Muscle of leg (tissue), 11 donors: ENCODE results near the gene SUFU. TPM values are rescaled to one million over a fixed set of nuclear protein-coding genes. Genes with fewer than 3 reads are reported as not detected.

Source experiments
- DNase-seq: peaks from one replicate; pipeline ENCODE4 v3.0.0; 2013
- H3K27ac ChIP-seq: one replicate; pipeline ENCODE4 v1.5.1; 2013; ENCODE audit warnings: mild to moderate bottlenecking, low read length, control low read depth
- H3K27me3 ChIP-seq: one replicate; pipeline ENCODE4 v1.6.1; 2013; ENCODE audit warnings: low read length; ENCODE audit not compliant: control insufficient read depth, insufficient read depth
- H3K36me3 ChIP-seq: one replicate; pipeline ENCODE4 v1.6.1; 2013; ENCODE audit warnings: low read length; ENCODE audit not compliant: control insufficient read depth, insufficient read depth
- H3K4me1 ChIP-seq: one replicate; pipeline ENCODE4 v1.6.1; 2013; ENCODE audit warnings: low read length; ENCODE audit not compliant: control insufficient read depth, insufficient read depth
- H3K4me3 ChIP-seq: one replicate; pipeline ENCODE4 v1.5.1; 2013; ENCODE audit warnings: low read length, control low read depth
- H3K9me3 ChIP-seq: replicated peaks from 2 replicates; pipeline ENCODE4 v1.6.1; 2013; ENCODE audit warnings: low read depth, low read length; ENCODE audit not compliant: control insufficient read depth
- WGBS: methylation state at CpG from one replicate; pipeline ENCODE4 v1.1.5; 2013; ENCODE audit warnings: missing lambda C conversion rate; ENCODE audit not compliant: insufficient coverage; 5-methylcytosine and 5-hydroxymethylcytosine counted together
- polyA plus RNA-seq, 8 donors: library from polyadenylated mRNA; unstranded; fragments of 120-200 nt; gene quantifications; one replicate each; pipeline versions ENCODE4 v1.2.1 to v1.2.3, GENCODE V29; 2013; ENCODE audit warnings: inconsistent platforms in 1 of 8, low replicate concordance in 1 of 8; ENCODE audit not compliant: insufficient read length in 8 of 8, insufficient read depth in 1 of 8
- total RNA-seq: library from RNA; stranded (reverse); fragments of 120-200 nt; gene quantifications from one replicate; pipeline ENCODE4 v1.2.4, GENCODE V29; 2013

SUFU gene
- total and polyA plus RNA-seq, 9 donors: 5.1 to 21.5 (median 17.2) TPM

- no peak for DNase-seq
- H3K4me1 ChIP-seq: peaks cover 4% of the 10 kb centered on the region
- H3K4me3 ChIP-seq: no peak overlapping the region
- H3K27me3 ChIP-seq: no peaks in the 10 kb centered on the region
- 79% methylated on average over 6 of the region's 9 CpGs for WGBS
- no peaks in the 10 kb centered on the region for H3K9me3 ChIP-seq
- no peak overlapping the region for H3K27ac ChIP-seq
- peaks cover 33% of the 10 kb centered on the region for H3K36me3 ChIP-seq
Observed at GRCh38 chr10:102476466-102477141, 27.2 kb upstream of the SUFU start.

GRCh38 chr10:102479651-102480050, 24.1 kb upstream of the SUFU start:
- H3K27ac ChIP-seq: peak overlapping the region; percentile 7

GRCh38 chr10:102480396-102480795, 23.4 kb upstream of the SUFU start:
- no peaks in the 10 kb centered on the region for H3K27me3 ChIP-seq
- no peak for DNase-seq
- peaks cover 71% of the 10 kb centered on the region for H3K36me3 ChIP-seq
- H3K4me1 ChIP-seq: peaks cover 17% of the 10 kb centered on the region
- 89% methylated on average over 5 of the region's 9 CpGs for WGBS
- H3K27ac ChIP-seq: no peak overlapping the region
- H3K9me3 ChIP-seq: no peaks in the 10 kb centered on the region
- no peak overlapping the region for H3K4me3 ChIP-seq

More at GRCh38 chr10:102479651-102480050, 24.1 kb upstream of the SUFU start:
- Histone ChIP-seq H3K36me3 (peaks cover 64% of the 10 kb centered on the region), H3K4me1 (peaks cover 10% of the 10 kb centered on the region), H3K27me3 (no peaks in the 10 kb centered on the region), H3K9me3 (no peaks in the 10 kb centered on the region), H3K4me3 (no peak overlapping the region)
- no peak for DNase-seq

GRCh38 chr10:102484021-102484420, 19.8 kb upstream of the SUFU start:
- H3K9me3 ChIP-seq: no peaks in the 10 kb centered on the region
- WGBS: 96% methylated on average over 11 of the region's 13 CpGs
- peaks cover 26% of the 10 kb centered on the region for H3K4me1 ChIP-seq
- no peak for DNase-seq
- peaks cover 96% of the 10 kb centered on the region for H3K36me3 ChIP-seq
- no peak overlapping the region for H3K4me3 ChIP-seq
- H3K27ac ChIP-seq: peak overlapping the region; percentile 79
- H3K27me3 ChIP-seq: no peaks in the 10 kb centered on the region

GRCh38 chr10:102485093-102485784, 18.5 kb upstream of the SUFU start:
- Histone ChIP-seq H3K27ac (peak overlapping the region; percentile 79), H3K9me3 (no peaks in the 10 kb centered on the region), H3K27me3 (no peaks in the 10 kb centered on the region), H3K4me3 (no peak overlapping the region), H3K36me3 (peaks cover 90% of the 10 kb centered on the region), H3K4me1 (peaks cover 22% of the 10 kb centered on the region)
- DNase-seq: peak; percentile 73
- WGBS: 84% methylated on average over 18 of the region's 18 CpGs

GRCh38 chr10:102491136-102491535, 12.6 kb upstream of the SUFU start:
- Histone ChIP-seq H3K4me3 (no peak overlapping the region), H3K36me3 (peaks cover 44% of the 10 kb centered on the region), H3K9me3 (no peaks in the 10 kb centered on the region), H3K27ac (no peak overlapping the region), H3K4me1 (peaks cover 1% of the 10 kb centered on the region), H3K27me3 (no peaks in the 10 kb centered on the region)
- DNase-seq: no peak
- WGBS: 100% methylated on average over 1 of the region's 4 CpGs

GRCh38 chr10:102492344-102492939, 11.3 kb upstream of the SUFU start:
- Histone ChIP-seq H3K36me3 (peaks cover 32% of the 10 kb centered on the region), H3K4me1 (no peaks in the 10 kb centered on the region), H3K9me3 (no peaks in the 10 kb centered on the region), H3K27me3 (no peaks in the 10 kb centered on the region), H3K4me3 (no peak overlapping the region), H3K27ac (no peak overlapping the region)
- 100% methylated on average over 2 of the region's 7 CpGs for WGBS
- DNase-seq: no peak

GRCh38 chr10:102492983-102493382, 10.8 kb upstream of the SUFU start:
- H3K36me3 ChIP-seq: peaks cover 27% of the 10 kb centered on the region
- H3K4me1 ChIP-seq: no peaks in the 10 kb centered on the region
- no peaks in the 10 kb centered on the region for H3K9me3 ChIP-seq
- DNase-seq: no peak
- 57% methylated on average over 2 of the region's 2 CpGs for WGBS
- no peak overlapping the region for H3K27ac ChIP-seq
- no peak overlapping the region for H3K4me3 ChIP-seq
- no peaks in the 10 kb centered on the region for H3K27me3 ChIP-seq

- 96% methylated on average over 2 of the region's 2 CpGs for WGBS
- Histone ChIP-seq H3K9me3 (no peaks in the 10 kb centered on the region), H3K4me3 (no peak overlapping the region), H3K27me3 (no peaks in the 10 kb centered on the region), H3K36me3 (peaks cover 19% of the 10 kb centered on the region), H3K4me1 (no peaks in the 10 kb centered on the region), H3K27ac (no peak overlapping the region)
- no peak for DNase-seq
Observed at GRCh38 chr10:102493771-102494170, 10.0 kb upstream of the SUFU start.

GRCh38 chr10:102497545-102497944, 6.2 kb upstream of the SUFU start:
- WGBS: no CpG with 5 or more reads among the region's 1 CpG
- Histone ChIP-seq H3K36me3 (peaks cover 5% of the 10 kb centered on the region), H3K9me3 (no peaks in the 10 kb centered on the region), H3K27ac (no peak overlapping the region), H3K4me3 (no peak overlapping the region), H3K27me3 (no peaks in the 10 kb centered on the region), H3K4me1 (peaks cover 8% of the 10 kb centered on the region)
- DNase-seq: no peak
